Esophagus muscularis mucosa (tissue), 4 donors: ENCODE data around the gene LDAH. TPM values are rescaled to one million over a fixed set of nuclear protein-coding genes. Genes with fewer than 3 reads are reported as not detected.

Experiments used
- DNase-seq: peaks from one replicate; pipeline ENCODE4 v3.0.0-alpha.2; 2017; ENCODE audit errors: extremely low spot score
- H3K27ac ChIP-seq, 4 donors: fragments of 200-600 bp; sonication (generic); replicated peaks in 1 of 4; 1 replicate in 3 of 4; 2 replicates in 1 of 4; pipeline ENCODE4 v1.5.1; 2016 to 2019; ENCODE audit warnings: mild to moderate bottlenecking in 1 of 4
- H3K27me3 ChIP-seq, 4 donors: fragments of 200-600 bp; sonication (generic); one replicate each; pipeline versions ENCODE4 v1.5.1 to v1.6.0; 2016 to 2019
- H3K36me3 ChIP-seq, 4 donors: fragments of 200-600 bp; sonication (generic); one replicate each; pipeline ENCODE4 v1.5.1; 2016 to 2019
- H3K4me1 ChIP-seq, 4 donors: fragments of 200-600 bp; sonication (generic); one replicate each; pipeline ENCODE4 v1.5.1; 2016 to 2019
- H3K4me3 ChIP-seq, 4 donors: fragments of 200-600 bp; sonication (generic); 1 replicate in 2 of 4; 2 replicates in 2 of 4; pipeline ENCODE4 v1.5.1; 2016 to 2019; ENCODE audit warnings: mild to moderate bottlenecking in 4 of 4, moderate library complexity in 1 of 4
- H3K9me3 ChIP-seq, 4 donors: fragments of 200-600 bp; sonication (generic); 1 replicate in 3 of 4; 2 replicates in 1 of 4; pipeline ENCODE4 v1.5.1; 2016 to 2019
- CTCF ChIP-seq, 3 experiments: fragments of 200-600 bp in 2 of 3; fragments of 450-650 bp in 1 of 3; sonication (generic) in 2 of 3; IDR thresholded peaks; one replicate each; pipeline ENCODE4 v1.5.1; 2017 to 2019; ENCODE audit warnings: antibody characterized with exemption in 3 of 3, mild to moderate bottlenecking in 2 of 3, moderate library complexity in 1 of 3
- EP300 ChIP-seq: sonication (generic); formaldehyde crosslinking; IDR thresholded peaks from one replicate; pipeline ENCODE4 v1.6.1; 2017; ENCODE audit warnings: antibody characterized with exemption
- POLR2A ChIP-seq: fragments of 450-650 bp; IDR thresholded peaks from one replicate; pipeline ENCODE4 v1.6.1; 2017; ENCODE audit warnings: antibody characterized with exemption, moderate library complexity, mild to moderate bottlenecking, low read depth
- POLR2AphosphoS5 ChIP-seq, 2 donors: sonication (generic); formaldehyde crosslinking; IDR thresholded peaks; one replicate each; pipeline ENCODE4 v1.6.1; 2017; ENCODE audit warnings: antibody characterized with exemption in 2 of 2
- WGBS: methylation state at CpG from one replicate; pipeline ENCODE4 v1.1.5; 2018; 5-methylcytosine and 5-hydroxymethylcytosine counted together
- intact Hi-C: fragments of 100-400 bp; cut with DNase I; formaldehyde crosslinking; loops from one replicate; pipeline ENCODE4 v1.15.1; 2023
- total RNA-seq, 4 donors: library from RNA; depleted of rRNA; stranded (reverse); fragments of >200 nt; gene quantifications; one replicate each; pipeline versions ENCODE4 v1.1.0 to v1.2.1, GENCODE V29; 2016

The LDAH gene
- 10 to 100 TPM in 3 of 4 donors, 1 to 10 TPM in 1; 7.9 to 13.7 (median 11.9) TPM for total RNA-seq

DNA sequence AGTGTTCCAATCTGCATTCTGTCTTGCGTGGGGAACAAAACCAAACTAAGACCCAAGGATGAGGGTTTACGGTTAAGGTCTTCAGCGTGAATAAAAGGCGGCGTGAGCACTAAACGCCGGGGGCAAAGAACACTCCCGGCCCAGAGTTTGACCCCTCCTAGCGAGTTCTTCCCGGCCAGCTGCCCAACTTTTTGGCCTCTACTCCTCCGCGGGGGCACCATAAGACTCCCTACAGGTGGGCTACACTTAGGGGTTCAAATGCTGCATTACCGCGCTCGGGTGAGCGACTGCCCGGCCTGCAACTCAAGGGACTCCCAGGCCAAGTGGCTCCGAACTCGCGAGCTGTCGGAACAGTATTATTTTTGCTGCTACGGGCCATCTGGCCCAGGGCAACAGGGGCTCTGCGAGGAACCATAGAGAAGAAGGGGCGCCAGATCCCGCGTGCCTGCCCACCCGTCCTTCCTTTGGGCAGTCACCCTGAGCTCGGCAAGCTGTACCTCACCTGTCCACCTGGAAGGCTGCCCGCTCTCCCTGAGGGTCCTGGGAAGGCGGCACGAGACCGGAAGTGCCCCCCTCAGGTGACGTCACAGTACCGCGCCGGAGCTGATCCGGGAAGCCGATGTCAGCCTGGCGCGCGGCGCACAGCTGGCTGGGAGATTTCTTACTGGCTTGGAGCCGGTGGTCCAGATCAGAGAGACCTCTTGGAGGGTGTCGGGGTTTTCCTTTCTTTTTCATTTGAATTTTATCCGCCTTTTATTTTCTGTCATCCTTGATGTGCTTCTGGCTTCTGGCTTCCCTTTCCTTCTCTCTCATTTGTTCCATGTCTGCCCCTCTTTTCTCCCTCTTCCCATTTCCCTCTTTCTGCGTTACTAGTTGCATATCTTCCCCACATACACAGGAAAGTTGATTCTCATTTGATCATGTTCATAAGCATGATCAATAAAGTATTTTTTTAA lies at the start of gene LDAH:
LDAH (minus strand) TSS at position 567 of the 956 bp plus-strand sequence. CDS start 21,638 bp downstream, outside the sequence.
- WGBS: 3% methylated on average over 28 of the region's 46 CpGs
- Histone ChIP-seq H3K9me3 (no peaks in the 10 kb centered on the region), H3K27ac (peak within 1 kb of the TSS; percentile 87 to 95 (median 92)), H3K36me3 (no peaks in the 10 kb centered on the region), H3K4me3 (peak within 1 kb of the TSS; percentile 76 to 97 (median 86)), H3K4me1 (peaks cover 4 to 10% (median 8%) of the 10 kb centered on the region in 4 donors), H3K27me3 (no peaks in the 10 kb centered on the region)
- intact Hi-C loops: loop anchor here (10.0 kb wide), 1 partner anchor 158 kb away; the partner anchor contains the start of gene GDF7
- TF ChIP-seq POLR2AphosphoS5 (IDR thresholded peaks at IDR 0.05) (peak; percentile 93 to 98), CTCF (IDR thresholded peaks at IDR 0.05) (peak in 1 of 3 experiments; percentile 12), EP300 (no peak), POLR2A (no peak)
- DNase-seq: peak; percentile 96

- H3K4me1 ChIP-seq: no peaks in the 10 kb centered on the region
- TF ChIP-seq CTCF (IDR thresholded peaks at IDR 0.05): no peak
- no peak for TF ChIP-seq POLR2AphosphoS5 (IDR thresholded peaks at IDR 0.05)
- TF ChIP-seq EP300: no peak
- no peak for TF ChIP-seq POLR2A
- WGBS: 26% methylated on average over 2 of the region's 2 CpGs
- H3K27ac ChIP-seq: no peak overlapping the region
- no peaks in the 10 kb centered on the region for H3K27me3 ChIP-seq
- no peak for DNase-seq
- H3K9me3 ChIP-seq: peaks cover 0 to 5% (median 3%) of the 10 kb centered on the region in 4 donors
- intact Hi-C loops: no loop called here
- no peaks in the 10 kb centered on the region for H3K36me3 ChIP-seq
- no peak overlapping the region for H3K4me3 ChIP-seq
These were observed 45.5 kb upstream of the LDAH start for GRCh38 chr2:20868377-20868776.

DNA sequence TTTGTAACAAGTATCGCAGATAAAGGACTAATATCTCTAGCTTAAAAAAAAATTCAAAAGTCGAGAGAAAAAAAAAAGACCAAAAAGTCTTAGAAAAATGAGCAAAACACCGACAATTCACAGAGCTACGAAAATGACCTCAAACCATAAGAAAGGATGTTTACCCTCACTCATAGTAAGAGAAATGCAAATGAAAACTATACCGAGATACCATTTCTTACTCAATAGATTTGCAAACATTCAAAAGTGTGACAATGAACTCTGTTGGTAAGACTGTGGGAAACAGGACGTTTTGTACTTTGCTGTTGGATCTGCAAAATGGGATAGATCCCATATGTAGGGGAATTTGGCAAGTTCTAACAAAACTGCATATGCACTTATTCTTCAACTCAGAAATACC lies 39.9 kb upstream of the LDAH start:
- no peak overlapping the region for H3K27ac ChIP-seq
- no peaks in the 10 kb centered on the region for H3K4me1 ChIP-seq
- no peak for TF ChIP-seq CTCF (IDR thresholded peaks at IDR 0.05)
- TF ChIP-seq POLR2A: no peak
- no peak for TF ChIP-seq EP300
- TF ChIP-seq POLR2AphosphoS5 (IDR thresholded peaks at IDR 0.05): no peak
- intact Hi-C loops: no loop called here
- peaks cover 0 to 5% (median 3%) of the 10 kb centered on the region in 4 donors for H3K9me3 ChIP-seq
- no peaks in the 10 kb centered on the region for H3K27me3 ChIP-seq
- H3K36me3 ChIP-seq: no peaks in the 10 kb centered on the region
- H3K4me3 ChIP-seq: no peak overlapping the region
- 72% methylated on average over 6 of the region's 6 CpGs for WGBS
- DNase-seq: no peak

GRCh38 chr2:20855456-20855855 lies 32.6 kb upstream of the LDAH start:
- no peak for DNase-seq
- Histone ChIP-seq H3K4me3 (no peak overlapping the region), H3K9me3 (no peaks in the 10 kb centered on the region), H3K4me1 (no peaks in the 10 kb centered on the region), H3K27me3 (no peaks in the 10 kb centered on the region), H3K27ac (no peak overlapping the region), H3K36me3 (no peaks in the 10 kb centered on the region)
- WGBS: 77% methylated on average over 4 of the region's 4 CpGs
- intact Hi-C loops: no loop called here
- TF ChIP-seq POLR2A: no peak
- TF ChIP-seq CTCF (IDR thresholded peaks at IDR 0.05): no peak
- TF ChIP-seq EP300: no peak
- no peak for TF ChIP-seq POLR2AphosphoS5 (IDR thresholded peaks at IDR 0.05)
